B cell (primary cell): Measurements from ENCODE around the gene HSPB3. TPM values are rescaled to one million over a fixed set of nuclear protein-coding genes. Genes with fewer than 3 reads are reported as not detected.

ENCODE experiments used
- ATAC-seq: fragments of 200-7000 bp; cut with Tn5 transposase; one replicate; pipeline ENCODE4 v1.10.0; 2021; ENCODE audit warnings: low read depth, mild to moderate bottlenecking, moderate number of reproducible peaks, moderate library complexity
- CTCF ChIA-PET: fragments of 350-600 bp; sonication (Branson Sonifier 250); formaldehyde crosslinking; loops from one replicate; lab custom pipeline; 2021; ENCODE audit warnings: antibody characterized with exemption, inconsistent platforms; lab: Charles Lee
- POLR2A ChIA-PET: fragments of 350-600 bp; sonication (Branson Sonifier 250); formaldehyde crosslinking; loops from one replicate; lab custom pipeline; 2021; ENCODE audit warnings: antibody characterized with exemption; lab: Charles Lee
- DNase-seq: peaks from one replicate; pipeline ENCODE4 v3.0.0; 2013
- H2AFZ ChIP-seq: 2 replicates; pipeline ENCODE4 v1.6.1; 2012; ENCODE audit warnings: mild to moderate bottlenecking, low read depth, low read length; ENCODE audit not compliant: insufficient read depth, poor library complexity, severe bottlenecking
- H3K27ac ChIP-seq, 2 donors: 1 replicate in 1 of 2; 2 replicates in 1 of 2; pipeline ENCODE4 v1.5.1; 2012 to 2013; ENCODE audit warnings: low read length in 2 of 2, mild to moderate bottlenecking in 2 of 2, moderate library complexity in 1 of 2
- H3K27me3 ChIP-seq, 4 experiments: fragments of 200-600 bp in 1 of 4; sonication (generic) in 1 of 4; replicated peaks in 1 of 4; 1 replicate in 2 of 4; 2 replicates in 2 of 4; pipeline versions ENCODE4 v1.6.1 to v1.7.0; 2013 to 2016; ENCODE audit warnings: low read length in 3 of 4, mild to moderate bottlenecking in 2 of 4, mixed read lengths in 1 of 4, moderate library complexity in 1 of 4; ENCODE audit not compliant: insufficient read depth in 4 of 4, control insufficient read depth in 3 of 4; ENCODE audit errors: control extremely low read depth in 1 of 4
- H3K36me3 ChIP-seq, 2 experiments: replicated peaks in 1 of 2; 1 replicate in 1 of 2; 2 replicates in 1 of 2; pipeline versions ENCODE4 v1.6.1 to v1.7.1; 2013; ENCODE audit warnings: low read length in 1 of 2; ENCODE audit not compliant: insufficient read depth in 2 of 2, control insufficient read depth in 1 of 2; ENCODE audit errors: control extremely low read depth in 1 of 2, extremely low read depth in 1 of 2
- H3K4me1 ChIP-seq, 2 donors: fragments of 200-600 bp in 1 of 2; sonication (generic) in 1 of 2; 1 replicate in 1 of 2; 2 replicates in 1 of 2; pipeline versions ENCODE4 v1.5.1 to v1.6.1; 2013 to 2017; ENCODE audit warnings: low read length in 2 of 2; ENCODE audit not compliant: control insufficient read depth in 2 of 2, insufficient read depth in 2 of 2
- H3K4me2 ChIP-seq: replicated peaks from 2 replicates; pipeline ENCODE3; 2012; ENCODE audit warnings: mild to moderate bottlenecking, low read depth, low read length; ENCODE audit not compliant: poor library complexity, severe bottlenecking
- H3K4me3 ChIP-seq, 5 experiments: fragments of 200-600 bp in 1 of 5; sonication (generic) in 1 of 5; 1 replicate in 3 of 5; 2 replicates in 2 of 5; pipeline versions ENCODE4 v1.5.1 to v1.7.0; 2011 to 2016; ENCODE audit warnings: low read length in 4 of 5, mild to moderate bottlenecking in 4 of 5, low read depth in 2 of 5, control low read depth in 1 of 5, moderate library complexity in 1 of 5; ENCODE audit not compliant: insufficient read depth in 1 of 5; ENCODE audit errors: control extremely low read depth in 1 of 5, extremely low read depth in 1 of 5
- H3K79me2 ChIP-seq: fragments of 200-600 bp; sonication (generic); one replicate; pipeline ENCODE4 v1.6.0; 2016; ENCODE audit warnings: low read length; ENCODE audit not compliant: control insufficient read depth, insufficient read depth
- H3K9ac ChIP-seq: fragments of 200-600 bp; sonication (generic); 2 replicates; pipeline ENCODE4 v1.6.1; 2017; ENCODE audit warnings: mild to moderate bottlenecking, low read length, moderate library complexity
- H3K9me3 ChIP-seq, 3 donors: one replicate each; pipeline versions ENCODE4 v1.6.1 to v1.7.1; 2013; ENCODE audit warnings: low read length in 2 of 3; ENCODE audit not compliant: control insufficient read depth in 2 of 3, insufficient read depth in 1 of 3; ENCODE audit errors: control extremely low read depth in 1 of 3
- H4K20me1 ChIP-seq: 2 replicates; pipeline ENCODE4 v1.6.0; 2012; ENCODE audit warnings: mild to moderate bottlenecking, low read length; ENCODE audit not compliant: insufficient read depth, control insufficient read depth, poor library complexity, severe bottlenecking
- H3K27ac Mint-ChIP-seq: one replicate; pipeline ENCODE4 v1.8.0; 2021; ENCODE audit warnings: mixed read lengths
- H3K27me3 Mint-ChIP-seq: one replicate; pipeline ENCODE4 v1.8.0; 2021; ENCODE audit warnings: mixed read lengths
- H3K4me1 Mint-ChIP-seq: one replicate; pipeline ENCODE4 v1.8.0; 2021; ENCODE audit warnings: mixed read lengths
- H3K4me3 Mint-ChIP-seq: one replicate; pipeline ENCODE4 v1.8.0; 2021; ENCODE audit warnings: mixed read lengths
- H3K9me3 Mint-ChIP-seq: one replicate; pipeline ENCODE4 v1.8.0; 2022; ENCODE audit warnings: mixed read lengths; ENCODE audit not compliant: insufficient read depth
- EZH2 ChIP-seq: IDR thresholded peaks from 2 replicates; pipeline ENCODE4 v1.6.1; 2012; ENCODE audit warnings: borderline replicate concordance, low read depth, mild to moderate bottlenecking, moderate library complexity, low read length; ENCODE audit not compliant: insufficient read depth, poor library complexity, severe bottlenecking
- WGBS: methylation state at CpG from one replicate; pipeline ENCODE4 v1.1.5; 2013; ENCODE audit warnings: missing lambda C conversion rate; ENCODE audit not compliant: insufficient coverage; 5-methylcytosine and 5-hydroxymethylcytosine counted together
- intact Hi-C: fragments of 100-400 bp; cut with micrococcal nuclease; formaldehyde crosslinking; loops from one replicate; pipeline ENCODE4 v1.10.0; 2022
- polyA plus RNA-seq: library from polyadenylated mRNA; depleted of rRNA; stranded (reverse); fragments of >200 nt; gene quantifications from 2 replicates; pipeline ENCODE4 v1.2.3, GENCODE V29; 2012
- total RNA-seq, 2 donors: library from RNA; stranded (reverse); fragments of 120-200 nt in 1 of 2; gene quantifications; 1 replicate in 1 of 2; 2 replicates in 1 of 2; pipeline versions ENCODE4 v1.2.3 to v1.2.4, GENCODE V29; 2013 to 2022
- TF ChIP-seq, protein P1 (sequence below): fragments of 200-600 bp; IDR thresholded peaks from one replicate; pipeline ENCODE4 v1.8.0; 2022; ENCODE audit warnings: antibody characterized with exemption, mild to moderate bottlenecking

Gene HSPB3
- total and polyA plus RNA-seq, 2 donors (not counting 1 experiment from before 2014, with no cell fraction given): not detected

GRCh38 chr5:54460181-54460919, 4.9 kb downstream of the HSPB3 start:
- no peak for DNase-seq
- no peak for ATAC-seq
- H3K79me2 ChIP-seq: no peaks in the 10 kb centered on the region
- ChIA-PET POLR2A (no interaction called here), CTCF (interaction anchor here (1.1 to 1.7 kb wide), 2 partner anchors 29 to 407 kb away, joined by 4 to 10 read pairs; no protein-coding TSS in a partner anchor)
- no peak overlapping the region for H3K9ac ChIP-seq
- Mint-ChIP-seq H3K27me3 (peaks cover 42% of the 10 kb centered on the region), H3K27ac (no peak overlapping the region), H3K9me3 (peaks cover 8% of the 10 kb centered on the region), H3K4me3 (no peak overlapping the region), H3K4me1 (no peaks in the 10 kb centered on the region)
- H3K27ac ChIP-seq: no peak overlapping the region
- 79% methylated on average over 2 of the region's 3 CpGs for WGBS
- intact Hi-C loops: no loop called here
- no peak overlapping the region for H2AFZ ChIP-seq
- H3K9me3 ChIP-seq: peaks cover 0 to 17% (median 2%) of the 10 kb centered on the region in 3 donors
- peaks cover 0 to 3% (median 0%) of the 10 kb centered on the region in 4 experiments for H3K27me3 ChIP-seq
- no peak overlapping the region for H3K4me3 ChIP-seq
- no peaks in the 10 kb centered on the region for H4K20me1 ChIP-seq
- no peaks in the 10 kb centered on the region for H3K4me1 ChIP-seq
- TF ChIP-seq EZH2: no peak
- TF ChIP-seq, protein P1, sequence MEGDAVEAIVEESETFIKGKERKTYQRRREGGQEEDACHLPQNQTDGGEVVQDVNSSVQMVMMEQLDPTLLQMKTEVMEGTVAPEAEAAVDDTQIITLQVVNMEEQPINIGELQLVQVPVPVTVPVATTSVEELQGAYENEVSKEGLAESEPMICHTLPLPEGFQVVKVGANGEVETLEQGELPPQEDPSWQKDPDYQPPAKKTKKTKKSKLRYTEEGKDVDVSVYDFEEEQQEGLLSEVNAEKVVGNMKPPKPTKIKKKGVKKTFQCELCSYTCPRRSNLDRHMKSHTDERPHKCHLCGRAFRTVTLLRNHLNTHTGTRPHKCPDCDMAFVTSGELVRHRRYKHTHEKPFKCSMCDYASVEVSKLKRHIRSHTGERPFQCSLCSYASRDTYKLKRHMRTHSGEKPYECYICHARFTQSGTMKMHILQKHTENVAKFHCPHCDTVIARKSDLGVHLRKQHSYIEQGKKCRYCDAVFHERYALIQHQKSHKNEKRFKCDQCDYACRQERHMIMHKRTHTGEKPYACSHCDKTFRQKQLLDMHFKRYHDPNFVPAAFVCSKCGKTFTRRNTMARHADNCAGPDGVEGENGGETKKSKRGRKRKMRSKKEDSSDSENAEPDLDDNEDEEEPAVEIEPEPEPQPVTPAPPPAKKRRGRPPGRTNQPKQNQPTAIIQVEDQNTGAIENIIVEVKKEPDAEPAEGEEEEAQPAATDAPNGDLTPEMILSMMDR: no peak
- H3K36me3 ChIP-seq: no peaks in the 10 kb centered on the region
- no peak overlapping the region for H3K4me2 ChIP-seq

DNA sequence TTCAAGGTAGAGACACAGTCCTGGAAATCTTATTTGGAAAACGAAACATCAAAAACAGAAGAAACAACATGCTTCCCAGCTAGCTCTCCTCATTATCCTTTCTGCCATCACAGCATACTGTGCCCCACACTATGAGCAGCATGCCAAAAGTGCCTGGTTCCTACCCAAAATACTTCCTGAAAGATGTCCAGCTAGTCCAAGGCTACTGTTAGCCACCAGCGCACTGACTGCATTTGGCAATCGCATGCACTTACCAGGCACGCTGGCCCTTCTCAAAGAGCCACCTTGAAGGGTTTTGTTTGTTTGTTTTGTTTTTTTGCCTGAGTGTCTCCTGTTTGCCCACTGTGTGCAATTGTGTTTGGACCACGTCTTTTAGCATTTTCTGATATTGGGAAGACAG, 6.8 kb downstream of the HSPB3 start:
- Mint-ChIP-seq H3K9me3 (peaks cover 8% of the 10 kb centered on the region), H3K27ac (no peak overlapping the region), H3K27me3 (peaks cover 43% of the 10 kb centered on the region), H3K4me3 (no peak overlapping the region), H3K4me1 (no peaks in the 10 kb centered on the region)
- H3K27ac ChIP-seq: no peak overlapping the region
- no peak overlapping the region for H3K9ac ChIP-seq
- peaks cover 0 to 3% (median 0%) of the 10 kb centered on the region in 4 experiments for H3K27me3 ChIP-seq
- H3K79me2 ChIP-seq: no peaks in the 10 kb centered on the region
- WGBS: 67% methylated on average over 3 of the region's 5 CpGs
- CTCF ChIA-PET: no interaction called here
- no peak overlapping the region for H2AFZ ChIP-seq
- H3K4me2 ChIP-seq: no peak overlapping the region
- DNase-seq (no peak), ATAC-seq (no peak)
- H3K36me3 ChIP-seq: no peaks in the 10 kb centered on the region
- intact Hi-C loops: no loop called here
- POLR2A ChIA-PET: no interaction called here
- no peaks in the 10 kb centered on the region for H3K4me1 ChIP-seq
- H3K4me3 ChIP-seq: no peak overlapping the region
- H3K9me3 ChIP-seq: peaks cover 0 to 20% (median 2%) of the 10 kb centered on the region in 3 donors
- no peaks in the 10 kb centered on the region for H4K20me1 ChIP-seq
- TF ChIP-seq EZH2: no peak
- TF ChIP-seq, protein P1: no peak
